OCI-LY3 (cell line): ENCODE data around the gene ADARB2.

Source experiments
- CTCF ChIP-seq: fragments of 200-600, 300-600 bp; sonication (generic); IDR thresholded peaks from 2 replicates; pipeline ENCODE4 v1.5.1; 2014; ENCODE audit warnings: antibody characterized with exemption, low read length, low read depth
- EZH2phosphoT487 ChIP-seq: fragments of 200-600 bp; shearing (Covaris generic); IDR thresholded peaks from 2 replicates; pipeline ENCODE4 v1.6.1; 2018; ENCODE audit warnings: antibody characterized with exemption, mixed run types, low read depth

- TF ChIP-seq CTCF (no peak), EZH2phosphoT487 (no peak)
These were observed 183.4 kb downstream of the ADARB2 start for GRCh38 chr10:1553951-1554350.
